Astrocyte of the spinal cord (primary cell): Measurements from ENCODE around the gene MRPL55.

Source experiments
- DNase-seq: peaks from one replicate; pipeline ENCODE4 v3.0.0; 2011; ENCODE audit warnings: low read depth, low spot score
- H3K4me3 ChIP-seq: 2 replicates; pipeline ENCODE4 v1.5.1; 2011; ENCODE audit warnings: low read depth, mild to moderate bottlenecking, low read length, moderate library complexity
- CTCF ChIP-seq: IDR thresholded peaks from 2 replicates; pipeline ENCODE4 v1.5.1; 2012; ENCODE audit warnings: low read depth, mild to moderate bottlenecking, low read length, inconsistent platforms
- in situ Hi-C: cut with HindIII; loops from 2 replicates; pipeline ENCODE4 v1.10.0; 2017; ENCODE audit warnings: low sequenced_read_pairs

MRPL55 gene

DNA sequence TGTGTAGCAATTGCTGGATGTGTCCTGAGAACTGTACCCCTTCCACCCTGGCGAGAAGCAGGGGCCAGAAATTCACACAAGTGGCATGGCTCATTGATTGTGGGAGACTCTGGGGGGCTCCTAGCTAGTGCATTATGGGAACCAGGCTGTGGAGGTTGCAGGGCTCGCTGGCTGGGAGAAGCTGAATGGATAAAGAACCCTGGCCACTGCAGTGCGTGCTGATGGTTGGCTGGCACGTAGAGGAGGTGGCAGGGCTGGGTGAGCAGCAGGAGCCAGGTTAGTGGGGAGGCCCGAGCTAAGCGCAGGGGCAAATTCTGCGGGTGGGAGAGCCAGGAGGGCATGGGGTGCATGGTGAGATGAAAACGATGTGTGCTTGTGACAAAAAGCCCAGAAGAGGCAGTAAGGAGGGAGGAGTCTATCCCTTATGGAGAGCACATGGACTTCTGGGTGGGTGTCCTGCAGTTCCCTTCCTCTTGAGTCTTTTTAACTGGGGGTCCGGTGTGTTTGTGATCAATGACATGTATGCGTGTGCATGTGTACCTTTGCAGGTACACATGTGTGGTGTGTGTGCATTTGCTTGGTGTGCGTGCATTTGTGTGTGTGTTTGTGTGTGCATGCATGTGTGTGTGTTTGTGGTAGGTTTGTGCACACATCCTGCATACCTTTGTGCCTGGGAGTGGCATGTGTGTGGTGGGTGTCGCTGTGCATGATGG lies 34.5 kb upstream of the MRPL55 start:
- no peak for TF ChIP-seq CTCF
- DNase-seq: no peak
- in situ Hi-C loops: no loop called here
- no peak overlapping the region for H3K4me3 ChIP-seq

GRCh38 chr1:228142701-228143136 lies 33.6 kb upstream of the MRPL55 start:
- no peak for DNase-seq
- TF ChIP-seq CTCF: no peak
- no peak overlapping the region for H3K4me3 ChIP-seq
- in situ Hi-C loops: no loop called here

- no peak for TF ChIP-seq CTCF
- DNase-seq: no peak
- in situ Hi-C loops: no loop called here
- no peak overlapping the region for H3K4me3 ChIP-seq
These were observed 33.1 kb upstream of the MRPL55 start for GRCh38 chr1:228142155-228142691.

GRCh38 chr1:228141226-228142044 lies 32.3 kb upstream of the MRPL55 start:
- peak overlapping the region; percentile 84 for H3K4me3 ChIP-seq
- TF ChIP-seq CTCF: no peak
- DNase-seq: peak; percentile 24
- in situ Hi-C loops: no loop called here

DNA sequence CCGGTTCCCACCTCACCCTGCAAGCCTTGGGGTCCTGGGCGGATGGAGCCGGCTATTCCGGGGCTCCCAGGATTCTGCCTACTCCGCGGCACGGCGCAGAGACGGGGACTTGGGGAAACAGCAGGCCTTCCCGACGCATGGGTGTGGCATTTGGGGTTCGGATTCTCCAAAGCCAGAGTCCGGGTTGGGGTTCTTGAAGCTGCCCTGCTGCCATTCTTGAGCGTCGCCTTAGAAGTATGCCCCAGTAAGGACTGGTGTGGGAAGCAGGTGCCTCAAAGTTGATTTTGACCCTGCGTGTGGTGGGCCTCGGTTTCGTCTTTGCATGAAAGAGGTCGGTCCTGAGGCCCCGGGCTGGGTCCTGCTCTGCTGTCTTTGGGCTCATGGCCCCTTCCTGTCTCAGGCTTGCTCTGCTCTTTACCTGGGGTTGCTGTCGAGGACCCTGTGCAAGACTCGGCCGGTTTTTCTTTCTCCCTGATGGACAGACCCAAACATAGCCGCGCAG lies 31.7 kb upstream of the MRPL55 start:
- no peak for TF ChIP-seq CTCF
- in situ Hi-C loops: no loop called here
- peak overlapping the region; percentile 84 for H3K4me3 ChIP-seq
- DNase-seq: peak; percentile 8

GRCh38 chr1:228139931-228140723 lies 31.0 kb upstream of the MRPL55 start, which contains the start of gene GUK1:
Gene GUK1, plus strand, starts transcription at chr1:228140279. Its CDS starts 24 bp downstream, at chr1:228140303.
- in situ Hi-C loops: no loop called here
- no peak for TF ChIP-seq CTCF

More at GRCh38 chr1:228139931-228140723, 31.0 kb upstream of the MRPL55 start, which contains the start of gene GUK1:
- peak; percentile 100 for DNase-seq
- H3K4me3 ChIP-seq: peak within 1 kb of the TSS; percentile 84
